ENCODE measurements around the gene FUBP3.
"Not testable (repeated sequence)": the region's sequence is repeated elsewhere in the genome, so short reads cannot be mapped to it uniquely, and the experiment has no call there.

Gene FUBP3

DNA sequence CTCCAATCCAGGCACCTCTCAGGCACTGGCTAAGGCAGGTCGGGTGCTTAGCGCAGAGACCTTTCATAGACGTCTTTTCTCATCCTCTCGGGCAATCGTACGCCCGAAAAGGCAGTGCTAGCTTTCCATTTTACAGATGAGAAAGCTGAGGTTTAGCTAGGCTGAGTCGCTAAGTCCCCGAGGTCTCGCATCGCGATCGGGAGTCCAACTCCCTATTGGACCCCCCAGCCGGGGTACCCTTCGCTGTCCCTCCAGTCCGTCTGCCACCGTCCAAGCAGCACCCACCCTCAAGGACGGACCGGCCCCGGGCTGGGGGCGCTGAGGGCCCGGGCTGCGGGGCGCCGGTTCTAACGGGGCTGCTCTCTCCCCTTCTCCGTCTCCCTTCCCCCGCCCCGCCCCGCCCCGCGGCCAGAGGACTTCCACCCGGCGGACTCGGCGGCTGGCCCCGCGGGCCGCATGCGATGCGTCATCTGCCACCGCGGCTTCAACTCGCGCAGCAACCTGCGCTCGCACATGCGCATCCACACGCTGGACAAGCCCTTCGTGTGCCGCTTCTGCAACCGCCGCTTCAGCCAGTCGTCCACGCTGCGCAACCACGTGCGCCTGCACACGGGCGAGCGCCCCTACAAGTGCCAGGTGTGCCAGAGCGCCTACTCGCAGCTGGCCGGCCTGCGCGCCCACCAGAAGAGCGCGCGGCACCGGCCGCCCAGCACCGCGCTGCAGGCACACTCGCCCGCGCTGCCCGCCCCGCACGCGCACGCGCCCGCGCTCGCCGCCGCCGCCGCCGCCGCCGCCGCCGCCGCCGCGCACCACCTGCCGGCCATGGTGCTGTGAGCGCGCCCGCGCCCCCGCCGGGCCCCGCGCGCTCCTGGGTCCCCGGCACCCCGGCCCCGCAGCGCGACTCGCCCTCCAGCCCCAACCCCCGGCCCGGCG, 101.7 kb downstream of the FUBP3 start:
- peak in 2 of 3 donors; percentile 18 to 54 for DNase-seq (ENCODE audit: low read depth in 3 of 3, low spot score in 1 of 3)

GRCh38 chr9:130681769-130682420, 102.5 kb downstream of the FUBP3 start:
- no peak for DNase-seq (ENCODE audit: low read depth in 3 of 3, low spot score in 1 of 3)

DNA sequence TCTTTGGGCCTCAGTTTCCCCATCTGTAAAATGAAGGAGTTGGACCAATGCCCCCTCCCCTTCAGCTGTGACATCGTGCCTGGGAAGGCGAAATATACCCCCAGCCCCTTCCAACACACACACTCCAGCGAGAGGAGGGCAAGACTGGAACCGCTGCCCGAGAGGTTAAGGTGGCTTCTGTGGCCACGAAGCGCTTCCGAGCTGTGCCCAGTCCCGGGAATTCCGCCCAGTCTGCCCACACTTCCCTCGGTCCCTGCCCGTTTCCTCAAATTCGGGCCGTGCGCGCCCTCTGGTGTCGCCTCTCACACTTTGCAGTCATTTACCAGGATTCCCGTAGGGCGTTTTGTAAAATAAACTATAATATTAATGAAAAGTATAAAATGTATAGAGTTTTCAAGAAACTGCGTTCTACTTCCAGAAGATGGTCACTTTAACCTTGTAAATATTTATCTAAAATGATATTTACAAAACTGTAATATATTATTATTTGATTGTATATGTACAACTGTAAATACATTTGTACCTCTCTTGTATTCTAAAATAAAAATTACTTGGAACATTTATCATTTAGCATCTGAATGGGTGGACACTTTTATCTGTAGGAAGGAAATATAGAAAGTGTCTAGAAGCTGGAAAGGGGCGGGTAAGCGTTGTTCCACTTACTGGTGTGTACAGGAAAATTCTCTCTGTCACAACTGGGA, 103.2 kb downstream of the FUBP3 start:
- DNase-seq (ENCODE audit: low read depth in 3 of 3, low spot score in 1 of 3), result peak in 1 of 3 donors; percentile 55

DNA sequence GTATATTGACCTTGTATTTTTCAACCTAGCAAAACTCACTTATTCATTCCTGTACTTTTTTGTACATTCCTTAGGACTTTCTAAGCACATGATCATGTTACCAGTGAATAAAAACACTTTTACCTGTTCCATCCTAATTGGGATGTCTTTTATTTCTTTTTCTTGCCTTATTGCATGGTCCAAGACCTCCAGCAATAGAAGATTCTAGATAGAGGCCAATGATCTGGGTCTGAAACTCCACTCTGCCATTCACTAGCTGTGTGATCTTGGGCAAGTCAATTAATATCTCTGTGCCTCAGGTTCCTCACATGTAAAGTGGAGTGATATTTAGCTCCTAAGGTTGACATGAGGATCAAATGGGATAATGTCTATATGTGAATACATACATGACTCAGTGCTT, 105.7 kb downstream of the FUBP3 start:
- no peak for DNase-seq (ENCODE audit: low read depth in 3 of 3, low spot score in 1 of 3)

DNA sequence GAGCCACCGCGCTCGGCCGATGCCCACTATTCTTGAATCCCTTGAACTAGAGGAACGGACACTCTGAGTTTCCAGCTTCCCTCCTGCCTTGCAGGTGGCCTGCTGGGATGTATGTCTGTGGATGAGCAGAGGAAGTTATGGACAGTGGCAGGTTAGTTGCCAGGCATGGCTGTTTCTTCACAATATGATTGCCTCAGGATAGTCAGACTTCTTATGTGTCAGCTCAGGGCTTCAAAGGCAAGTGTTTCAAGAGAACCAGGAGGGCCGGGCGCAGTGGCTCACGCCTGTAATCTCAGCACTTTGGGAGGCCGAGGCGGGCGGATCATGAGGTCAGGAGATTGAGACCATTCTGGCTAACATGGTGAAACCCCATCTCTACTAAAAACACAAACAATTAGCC, 106.6 kb downstream of the FUBP3 start:
- DNase-seq (ENCODE audit: low read depth in 3 of 3, low spot score in 1 of 3), result not testable (repeated sequence)

- no peak for DNase-seq (ENCODE audit: low read depth in 3 of 3, low spot score in 1 of 3)
Observed at GRCh38 chr9:130687615-130688014, 108.2 kb downstream of the FUBP3 start.

All from stimulated activated CD4-positive, alpha-beta T cell treated with anti-CD3 and anti-CD28 coated beads, TNF-alpha, amount 100 ng/mL, for 1 hour (primary cell).